NCI-H510A (cell line): ENCODE measurements around the gene EXOC6B.

Experiments used
- DNase-seq: peaks from one replicate; lab custom pipeline; 2025; lab: John Stamatoyannopoulos, UW

Gene EXOC6B

DNA sequence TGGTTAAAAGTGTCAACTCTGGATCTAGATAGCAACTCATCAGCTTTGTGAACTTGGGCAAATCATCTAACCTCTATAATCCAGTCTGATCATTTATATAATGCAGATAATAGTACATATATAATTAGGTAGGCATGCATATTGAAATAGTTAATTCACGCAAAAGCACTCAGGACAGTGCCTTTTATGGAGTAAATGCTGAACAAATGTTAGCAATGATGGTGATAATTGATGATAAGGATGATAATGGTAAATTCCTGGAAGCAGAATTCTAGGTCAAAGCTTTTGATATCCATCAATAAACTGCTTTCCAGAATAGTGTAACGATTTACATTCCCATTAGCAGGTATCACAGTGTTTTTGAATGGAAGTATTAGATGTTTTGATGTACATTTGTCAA lies 618.5 kb downstream of the EXOC6B start:
- no peak for DNase-seq

DNA sequence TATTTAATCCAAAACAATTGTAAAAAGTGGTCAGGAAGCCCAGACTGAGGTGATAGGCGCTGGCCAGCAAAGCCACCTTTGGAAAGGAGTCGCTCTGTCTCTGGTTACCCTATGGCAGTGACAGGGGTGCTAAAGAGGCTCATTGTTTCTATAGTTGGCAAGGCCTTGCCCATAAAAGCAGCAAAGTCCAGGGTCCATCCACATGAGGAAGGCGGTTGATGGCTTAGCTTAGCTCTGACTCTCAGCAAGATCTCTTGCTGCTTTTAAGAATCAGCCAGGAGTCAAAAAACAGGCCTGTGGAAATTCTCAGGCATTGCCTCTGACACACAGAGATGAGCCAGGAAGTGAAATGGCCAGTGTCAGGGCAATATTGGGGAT lies 620.3 kb downstream of the EXOC6B start:
- DNase-seq, result no peak

DNA sequence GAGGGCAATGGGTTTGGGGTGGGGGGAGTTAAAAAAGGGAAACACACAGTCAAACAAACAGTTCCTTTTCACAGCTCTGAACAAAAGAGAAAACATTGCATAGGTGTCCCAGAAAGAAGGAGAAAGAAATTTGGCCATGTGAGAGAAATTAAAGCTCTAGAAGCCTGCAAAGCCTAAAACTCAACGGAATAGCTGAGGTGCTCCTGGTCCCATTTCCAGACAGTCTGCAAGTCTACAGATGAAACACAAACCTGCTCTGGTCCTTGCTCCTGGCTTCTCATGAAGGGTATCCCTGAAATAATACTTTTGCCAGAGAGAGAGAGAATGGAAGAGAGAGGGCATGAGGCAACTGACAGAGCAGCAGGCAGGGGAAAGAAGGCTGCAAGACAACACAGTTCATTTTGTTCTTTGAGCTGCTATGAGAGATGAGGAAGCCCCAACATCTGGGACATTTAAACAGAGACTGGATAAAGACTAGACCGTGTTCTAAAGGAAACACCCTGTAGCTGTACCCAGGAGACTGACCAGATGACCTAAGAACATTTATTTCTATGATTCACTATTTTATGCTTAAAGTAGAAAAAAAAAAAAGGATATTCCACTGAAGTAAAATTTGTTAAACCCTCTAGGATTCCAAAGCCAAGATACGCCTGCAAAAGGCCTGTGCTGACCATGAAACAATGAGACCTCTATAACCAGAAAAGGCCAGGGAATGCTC lies 620.9 kb downstream of the EXOC6B start:
- no peak for DNase-seq

DNA sequence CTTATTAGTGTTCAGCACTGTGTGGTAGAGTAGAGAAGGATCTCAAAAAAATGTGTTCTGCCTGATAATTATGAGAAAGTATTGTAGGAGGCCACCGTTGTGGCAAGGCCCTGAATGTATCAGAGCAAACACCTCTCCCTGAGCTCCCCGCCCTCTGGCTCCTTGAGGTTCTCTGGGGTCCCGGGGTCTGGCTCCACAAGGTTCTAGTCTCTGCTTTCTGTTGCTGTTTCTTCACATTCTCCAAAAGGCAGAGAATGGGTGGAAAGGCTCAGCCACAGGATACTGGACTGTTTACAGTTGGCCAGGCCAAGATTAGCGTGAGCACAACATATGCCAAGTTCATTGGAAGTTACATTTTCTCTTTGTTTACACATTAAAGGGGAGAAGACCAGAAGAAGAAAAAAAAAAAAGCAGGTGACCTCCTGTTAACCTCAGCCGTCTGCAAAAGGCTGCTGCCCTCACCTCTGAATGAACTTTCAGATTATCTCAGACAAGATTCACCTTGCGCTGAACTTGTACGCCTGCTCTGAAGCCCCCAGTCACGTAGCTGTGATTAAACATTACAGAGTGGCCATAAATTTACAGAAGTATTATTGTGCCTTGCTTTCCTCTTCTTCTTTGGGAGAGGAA lies 621.6 kb downstream of the EXOC6B start:
- no peak for DNase-seq

DNA sequence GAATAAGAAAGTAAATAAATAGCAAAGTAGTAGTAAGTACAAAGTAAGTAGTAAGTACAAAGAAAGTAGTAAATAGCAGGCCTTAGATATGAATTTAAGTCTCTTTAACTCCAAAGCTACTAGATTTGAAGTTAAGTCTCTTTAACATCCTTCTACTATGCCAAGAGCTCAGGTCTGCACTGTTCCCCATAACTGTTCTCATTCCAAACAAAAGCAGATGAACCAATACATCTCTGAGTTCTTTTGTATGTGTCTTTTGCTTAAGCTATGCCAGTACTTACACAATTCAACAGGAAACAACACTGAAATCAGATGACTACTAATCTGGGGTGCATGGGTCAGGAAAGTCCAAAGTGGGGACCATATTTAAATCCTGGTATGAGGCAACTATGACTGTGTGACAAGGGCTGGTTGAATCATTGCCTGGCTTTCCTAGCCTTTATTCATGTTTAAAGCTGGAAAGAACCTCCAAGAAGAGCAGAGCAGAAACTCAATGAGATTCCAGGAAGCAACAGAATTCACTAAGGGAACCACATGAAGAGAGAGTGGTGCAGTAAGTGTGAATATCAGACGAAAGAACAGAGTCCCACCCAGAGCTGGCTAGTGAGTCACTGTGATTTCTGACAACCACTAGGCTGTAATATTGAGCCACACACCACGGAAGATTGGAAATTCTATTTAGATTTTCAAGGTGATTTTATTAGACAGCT lies 627.1 kb downstream of the EXOC6B start:
- DNase-seq, result no peak

DNA sequence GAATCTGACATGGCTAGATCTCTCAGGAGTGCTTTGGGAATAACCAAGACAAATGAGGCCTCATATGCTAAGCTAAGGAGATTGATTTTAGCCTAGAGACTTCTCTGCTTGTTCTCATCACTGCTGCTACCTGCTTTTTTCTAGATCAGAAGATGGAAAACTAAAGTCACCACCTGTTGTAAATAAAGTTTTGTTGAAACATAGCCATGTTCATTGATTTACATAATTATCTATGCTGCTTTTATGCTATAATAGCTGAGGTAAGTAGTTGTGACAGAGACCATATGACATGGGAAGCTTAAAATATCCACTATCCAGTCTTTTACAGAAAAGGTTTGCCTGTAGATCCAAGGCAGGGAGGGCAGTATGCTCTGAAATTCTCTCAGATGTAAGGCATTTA lies 632.1 kb downstream of the EXOC6B start:
- DNase-seq, result no peak

DNA sequence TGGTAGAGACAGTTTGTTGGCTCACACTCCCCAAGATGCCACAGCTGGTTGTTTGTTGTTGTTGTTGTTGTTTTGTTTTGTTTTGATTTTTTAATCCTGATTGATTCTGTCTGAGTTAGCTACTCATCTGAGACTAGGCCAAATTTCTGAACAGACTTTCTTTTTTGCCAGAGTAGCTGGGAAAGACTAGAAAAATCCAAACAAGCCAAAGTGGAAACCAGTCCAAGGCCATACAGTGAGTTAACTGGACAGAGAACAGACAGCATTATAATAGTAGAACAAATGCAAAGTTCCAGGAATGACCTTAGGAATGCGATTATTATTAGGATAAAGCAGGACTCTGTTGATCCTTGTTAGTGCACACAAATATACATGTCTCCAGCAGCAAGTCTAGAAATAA lies 634.4 kb downstream of the EXOC6B start:
- no peak for DNase-seq

DNA sequence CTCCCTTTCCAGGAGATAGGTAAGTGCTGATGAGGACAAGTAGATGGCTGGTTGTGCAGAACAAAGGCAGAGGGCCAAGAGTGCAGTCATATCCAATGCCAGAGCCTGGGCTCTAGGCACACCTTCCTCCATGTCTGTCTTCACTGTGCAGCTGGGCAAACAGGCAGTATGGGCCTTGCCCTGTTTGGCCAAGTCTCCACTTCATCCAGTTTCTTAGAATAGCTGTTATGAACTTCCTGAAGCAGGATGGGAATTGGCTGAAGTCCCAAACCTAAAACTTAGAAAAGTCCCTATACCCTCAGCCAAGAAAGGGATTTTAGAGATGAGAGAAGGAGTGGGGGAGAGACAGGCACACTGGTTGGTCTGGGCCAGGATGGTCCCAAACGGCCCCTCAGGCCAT lies 640.6 kb downstream of the EXOC6B start:
- no peak for DNase-seq

DNA sequence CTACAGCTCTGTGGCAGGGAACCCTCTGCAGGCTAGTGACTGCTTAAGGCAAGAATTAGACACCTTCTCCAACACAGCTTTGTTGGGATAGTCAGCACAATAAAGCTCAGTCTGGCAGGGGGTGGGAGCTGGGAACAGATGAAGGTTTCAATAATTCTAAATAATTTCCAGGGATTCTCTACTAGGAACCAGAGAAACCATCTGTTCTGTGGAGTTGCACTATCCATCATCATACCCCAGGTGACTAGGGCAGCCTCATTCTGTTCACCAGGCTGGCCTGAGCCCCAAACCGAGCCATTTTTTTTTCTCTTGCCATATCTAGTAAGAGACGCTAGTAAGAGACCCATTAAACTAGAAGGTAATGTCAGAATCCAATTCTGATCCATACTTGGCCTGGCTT lies 642.4 kb downstream of the EXOC6B start:
- no peak for DNase-seq

DNA sequence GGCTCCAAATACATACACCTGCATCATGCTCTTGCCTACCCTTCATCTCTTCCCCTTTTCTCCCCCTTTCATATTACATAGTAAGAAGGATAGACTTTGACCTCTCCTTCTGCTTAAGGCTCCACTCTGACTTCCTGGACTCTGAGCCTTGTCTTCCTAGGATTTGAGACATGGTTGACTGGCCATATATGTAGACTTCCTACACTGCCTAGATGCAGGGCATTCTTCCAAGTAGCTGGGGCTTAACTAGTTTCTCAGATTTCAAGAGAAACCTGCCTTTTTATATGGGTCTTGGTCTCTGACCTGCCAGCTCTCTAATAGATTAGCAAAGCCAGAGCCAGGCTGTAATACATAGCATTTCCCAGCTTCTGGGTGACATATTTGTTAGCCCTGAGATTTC lies 642.8 kb downstream of the EXOC6B start:
- DNase-seq, result no peak

DNA sequence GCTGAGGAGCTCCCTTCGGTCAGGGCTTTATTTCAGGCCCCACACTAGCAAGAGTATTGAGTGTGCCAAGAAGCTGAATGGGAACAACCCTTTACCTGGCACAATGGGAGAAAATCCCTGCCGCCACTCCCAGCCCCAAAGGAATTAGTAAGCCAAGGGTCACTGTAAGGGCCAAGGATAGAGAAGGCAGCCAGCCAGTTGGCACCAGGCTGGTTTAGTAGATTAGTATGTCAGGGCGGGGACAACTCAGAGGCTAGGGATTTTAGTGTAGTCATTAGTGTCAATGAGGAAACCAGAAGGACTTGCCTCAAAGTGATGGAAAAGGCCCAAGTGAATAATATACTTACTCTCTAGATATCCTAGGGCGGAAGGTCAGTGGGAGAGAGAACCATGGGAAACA lies 643.3 kb downstream of the EXOC6B start:
- no peak for DNase-seq

DNA sequence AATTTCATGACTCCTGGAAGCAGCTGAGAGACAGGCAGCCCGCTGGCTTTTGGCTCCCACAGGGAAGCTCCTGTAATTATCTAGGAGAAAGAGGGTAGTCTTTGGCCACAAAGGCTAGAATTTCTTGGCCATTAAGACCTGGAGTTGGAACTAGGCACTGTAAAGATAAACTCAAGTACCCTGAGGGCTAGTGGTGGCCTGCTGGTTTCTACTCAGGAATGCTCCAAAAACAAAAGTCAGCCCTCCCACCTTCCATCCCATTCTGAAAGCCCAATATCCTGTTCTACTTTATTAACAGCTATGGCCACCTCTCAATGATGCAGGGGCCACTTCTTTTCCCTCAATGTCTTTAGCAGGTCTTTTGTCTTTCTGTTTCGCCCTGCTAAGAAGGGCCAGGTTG lies 644.2 kb downstream of the EXOC6B start:
- DNase-seq, result no peak

DNA sequence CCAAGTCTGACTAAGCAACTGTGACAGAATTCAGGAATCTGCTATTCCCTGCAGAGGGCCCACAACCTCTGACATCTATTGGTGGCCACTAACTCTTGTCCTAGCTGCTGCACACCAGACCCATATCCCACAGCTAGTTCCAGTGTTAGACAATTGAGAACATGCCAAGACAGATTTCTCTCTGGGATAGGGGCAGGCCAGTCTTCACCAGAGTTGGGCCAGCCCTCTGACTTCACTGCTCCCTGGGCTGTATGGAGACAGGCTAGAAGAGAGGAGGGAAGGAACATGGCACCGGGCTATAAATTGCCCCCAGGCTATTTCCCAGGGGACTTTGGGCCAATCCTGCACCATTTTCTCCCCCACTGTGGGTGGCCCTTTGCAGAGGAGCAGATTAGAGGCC lies 645.5 kb downstream of the EXOC6B start:
- DNase-seq, result no peak

DNA sequence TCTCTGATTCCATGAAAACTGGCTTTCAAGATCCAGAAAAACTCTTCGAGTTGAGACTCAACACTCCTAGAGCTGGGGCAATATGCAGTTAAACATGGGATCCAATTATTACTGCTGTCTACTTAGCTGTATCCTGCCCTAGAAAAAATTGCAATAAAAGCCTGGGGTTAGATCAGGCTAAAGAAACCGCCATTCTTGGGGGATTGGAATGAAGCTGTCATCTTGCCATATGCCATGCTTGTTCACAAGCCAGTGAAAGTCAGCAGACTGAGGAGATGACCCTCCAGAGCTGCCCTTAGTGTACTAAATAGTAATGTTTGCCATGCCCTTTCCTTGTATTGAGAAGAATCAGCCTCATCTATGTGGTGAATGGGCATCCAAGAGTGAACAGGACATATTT lies 647.3 kb downstream of the EXOC6B start:
- no peak for DNase-seq

DNA sequence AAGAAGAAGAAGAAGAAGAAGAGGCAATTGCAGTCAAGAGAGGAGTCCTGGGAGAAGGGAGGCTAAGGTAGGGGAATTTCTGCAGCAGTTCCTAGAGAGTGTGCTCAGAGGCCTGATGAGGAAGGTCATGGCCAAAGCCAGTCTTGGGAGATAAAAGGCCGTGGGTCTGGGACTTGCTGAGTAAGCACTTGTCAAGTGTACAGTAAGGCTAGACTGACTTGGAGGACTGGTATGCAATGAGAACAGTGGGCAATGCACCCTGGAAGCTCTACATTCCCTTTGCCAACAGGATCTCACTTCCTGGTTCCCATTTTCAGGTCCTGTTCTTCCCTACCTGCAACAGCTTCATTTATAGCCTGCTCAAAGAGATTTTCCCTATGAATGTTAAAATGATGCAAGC lies 649.6 kb downstream of the EXOC6B start:
- DNase-seq, result no peak

DNA sequence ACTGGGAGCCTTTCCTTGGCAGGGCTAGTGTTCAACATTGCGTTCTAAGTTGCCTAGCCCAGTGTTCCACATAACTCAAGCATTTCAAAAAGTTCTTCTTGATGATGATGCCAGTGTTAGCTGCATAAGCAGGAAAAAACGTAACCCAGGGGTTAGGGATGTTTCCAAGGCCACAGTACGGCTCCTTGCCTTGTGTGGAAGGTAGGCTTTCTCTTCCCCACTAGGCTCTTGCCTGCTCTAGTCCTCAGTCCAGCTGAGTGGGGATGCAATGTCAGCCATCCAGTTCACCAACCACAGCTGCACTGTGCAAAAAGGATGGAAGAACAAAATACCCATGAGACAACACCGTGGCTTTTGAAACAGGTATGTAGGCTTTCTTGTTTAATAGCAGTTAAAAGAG lies 650.2 kb downstream of the EXOC6B start:
- DNase-seq, result no peak

DNA sequence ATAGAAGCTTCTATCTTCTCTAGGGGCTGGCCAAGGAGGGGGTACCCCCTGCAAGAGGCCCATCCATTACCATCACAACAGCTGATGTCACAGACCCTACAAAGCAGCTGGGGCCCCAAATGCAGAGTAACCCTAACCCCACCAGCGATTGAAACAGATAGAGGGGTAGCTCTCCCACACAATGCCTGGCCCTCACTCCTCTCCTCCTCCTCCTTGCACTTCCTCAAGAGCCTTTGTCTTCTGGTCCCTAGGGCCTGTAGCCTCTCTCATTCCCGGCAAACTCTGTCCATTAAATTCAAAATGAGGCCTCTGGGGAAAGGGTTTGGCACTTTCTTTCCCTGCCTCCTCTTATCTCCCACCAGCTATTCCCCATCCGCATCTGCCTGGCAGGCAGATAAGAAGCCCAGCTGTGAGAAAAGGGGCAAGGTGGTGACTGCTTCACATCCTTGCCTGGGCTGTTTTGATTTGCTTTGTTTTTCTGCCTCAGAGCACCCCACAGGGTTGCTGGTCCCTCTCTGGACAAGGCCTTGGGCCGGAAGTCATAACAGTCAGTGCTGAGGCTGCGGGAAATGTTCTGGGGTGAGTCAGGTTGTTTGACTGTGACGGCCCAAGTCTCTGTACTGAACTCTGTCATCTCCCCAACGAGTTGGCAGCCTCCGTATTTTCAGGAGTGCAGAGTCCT lies 652.1 kb downstream of the EXOC6B start:
- no peak for DNase-seq

DNA sequence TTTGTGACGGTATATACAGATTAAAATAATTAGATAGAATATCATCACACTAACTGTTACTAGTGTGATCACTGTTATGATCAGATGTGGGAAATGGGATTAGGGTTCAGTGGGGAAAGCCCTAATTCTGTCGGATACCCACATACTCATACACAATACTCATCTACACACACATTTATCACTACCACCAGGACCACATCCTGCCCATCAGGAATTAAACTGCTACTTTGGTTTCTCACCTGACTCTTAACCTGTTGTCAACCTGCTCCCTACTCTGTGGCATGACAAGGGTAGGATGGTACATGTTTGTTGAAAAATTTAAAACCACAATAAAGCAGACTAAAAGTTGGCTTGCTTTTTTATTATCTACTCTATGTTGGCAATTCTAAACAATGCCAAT lies 653.4 kb downstream of the EXOC6B start:
- no peak for DNase-seq

DNA sequence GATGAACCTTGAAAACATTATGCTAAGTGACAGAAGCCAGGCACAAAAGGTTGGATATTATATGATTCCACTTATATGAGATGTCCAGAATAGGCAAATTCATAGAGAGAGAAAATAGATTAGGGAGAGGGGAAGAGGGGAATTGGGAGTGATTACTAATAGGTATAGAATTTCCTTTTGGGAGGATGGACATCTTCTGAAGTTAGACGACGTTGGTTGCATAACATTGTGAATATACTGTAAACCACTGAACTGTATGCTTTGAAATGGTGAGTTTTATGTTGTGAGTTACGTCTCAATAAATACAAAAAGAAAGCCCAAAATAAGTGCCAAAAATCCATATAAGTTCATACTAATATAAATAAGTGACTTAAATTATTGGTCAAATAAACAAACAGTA lies 659.6 kb downstream of the EXOC6B start:
- no peak for DNase-seq

DNA sequence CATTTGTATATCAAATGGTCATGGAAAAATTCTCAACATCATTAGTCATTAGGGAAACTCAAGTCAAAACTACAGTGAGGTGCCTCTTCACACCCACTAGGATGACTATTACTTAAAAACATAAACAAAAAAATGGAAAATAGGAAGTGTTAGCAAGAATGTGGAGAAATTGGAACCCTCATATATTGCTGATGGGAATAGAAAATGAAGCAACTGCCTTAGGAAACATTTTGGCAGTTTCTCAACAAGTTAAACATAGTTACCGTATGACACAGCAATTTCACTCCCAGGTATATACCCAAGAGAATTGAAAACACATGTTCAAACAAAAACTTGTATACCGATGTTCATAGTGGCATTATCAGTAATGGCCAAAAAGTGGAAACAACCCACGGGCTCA lies 660.0 kb downstream of the EXOC6B start:
- DNase-seq, result no peak

DNA sequence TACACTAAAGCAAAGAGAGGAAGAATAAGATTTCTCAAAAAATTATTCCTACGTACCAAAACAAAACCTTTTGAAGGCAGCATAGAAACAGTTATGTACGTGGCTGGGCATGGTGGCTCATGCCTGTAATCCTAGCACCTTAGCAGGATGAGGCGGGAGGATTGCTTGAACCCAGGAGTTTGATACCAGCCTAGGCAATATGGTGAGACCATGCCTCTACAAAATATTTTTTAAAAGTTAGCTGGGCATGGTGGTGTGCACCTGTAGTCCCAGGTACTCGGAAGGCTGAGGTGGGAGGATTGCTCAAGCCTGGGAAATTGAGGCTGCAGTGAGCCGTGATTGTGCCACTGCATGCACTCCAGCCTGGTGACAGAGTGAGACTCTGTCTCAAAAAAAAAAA lies 663.3 kb downstream of the EXOC6B start:
- no peak for DNase-seq

DNA sequence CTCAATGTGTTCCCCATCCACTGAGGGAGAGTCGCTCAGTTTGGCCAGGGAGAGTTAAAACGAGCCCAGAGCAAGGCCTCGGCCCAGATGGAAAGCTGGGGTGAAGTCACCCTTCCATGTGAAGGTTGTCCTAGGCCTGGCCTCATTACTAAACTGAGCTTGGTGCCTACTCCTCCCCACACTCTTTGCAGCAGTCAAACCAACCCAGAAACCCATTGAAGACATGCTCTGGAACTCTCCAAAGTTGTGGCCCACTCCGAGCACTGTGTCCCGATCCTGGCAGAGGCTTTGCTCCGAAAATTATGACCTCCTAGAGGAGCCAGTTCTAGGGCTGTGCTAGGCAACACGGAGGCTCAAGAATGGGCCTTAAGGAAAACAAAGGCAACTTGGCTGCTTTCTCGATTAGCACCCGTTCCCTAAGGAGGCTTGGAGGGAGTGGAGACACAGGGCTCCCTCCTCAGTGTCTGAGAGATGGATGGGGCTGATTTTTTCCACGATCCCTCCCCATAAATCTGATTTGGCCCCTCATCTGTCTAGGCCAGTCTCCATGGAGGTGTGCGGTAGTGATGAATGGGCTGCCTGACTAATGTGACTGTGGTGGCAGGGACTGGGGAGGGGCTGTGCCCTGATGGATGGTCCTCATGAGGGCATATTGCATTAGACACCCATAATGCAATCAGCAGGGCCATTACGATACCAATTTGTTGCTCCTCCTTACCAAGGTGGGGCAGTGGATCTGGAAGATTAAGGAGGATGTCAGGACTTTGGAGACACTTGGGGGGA lies 666.4 kb downstream of the EXOC6B start:
- no peak for DNase-seq
